ENCODE data around the gene AADAT. TPM values are rescaled to one million over a fixed set of nuclear protein-coding genes. Genes with fewer than 3 reads are reported as not detected.

Gene AADAT
- total and polyA plus RNA-seq, 2 of the 8 experiments (the other 6 are each of a cell fraction or from before 2014, with no cell fraction given): 6.1 to 7.7 TPM

DNA sequence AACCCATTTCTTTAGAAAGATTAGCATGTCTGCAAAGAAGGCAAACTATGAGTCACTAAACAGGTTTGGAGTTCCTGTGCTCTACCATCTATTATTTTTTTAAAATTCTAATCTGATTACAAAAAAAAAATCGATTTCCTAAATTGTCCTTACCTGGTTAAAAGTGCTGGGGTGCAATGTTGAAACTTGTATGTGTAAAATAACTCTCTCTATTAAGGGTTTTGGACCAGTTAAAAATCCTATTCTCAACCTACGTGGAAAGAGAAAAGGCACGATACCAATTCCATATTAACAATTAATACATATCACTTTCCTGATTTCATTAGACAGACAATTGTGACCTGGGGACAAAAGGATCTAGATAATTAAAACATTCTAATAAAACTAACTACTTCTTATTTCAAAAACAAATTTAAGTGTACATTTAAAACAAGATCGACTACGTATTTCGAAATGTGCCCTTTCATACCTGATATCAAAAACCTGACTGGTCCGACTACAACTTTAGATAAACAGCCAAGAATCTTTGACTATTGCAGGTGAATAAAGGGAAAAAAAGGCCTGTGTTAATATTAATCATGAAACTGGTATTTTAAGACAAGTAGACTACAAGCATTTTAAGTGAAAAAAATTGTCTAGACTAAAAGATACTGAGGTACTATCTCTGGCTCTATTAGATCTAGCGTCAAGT, 21.2 kb downstream of the AADAT start:
- no peak overlapping the region for H2BK12ac ChIP-seq (ENCODE audit: low read depth, low read length)
- no peaks in the 10 kb centered on the region for H3K4me1 ChIP-seq (replicated peaks in 1 of 4; ENCODE audit: control insufficient read depth in 3 of 4, insufficient read depth in 4 of 4, low read length in 3 of 4)
- no peaks in the 10 kb centered on the region for H3K27me3 ChIP-seq (replicated peaks in 1 of 4; ENCODE audit: control insufficient read depth in 3 of 4, extremely low read depth in 1 of 4, insufficient read depth in 3 of 4, low read length in 3 of 4)
- H3K23ac ChIP-seq (ENCODE audit: insufficient read length): no peak overlapping the region
- H4K20me1 ChIP-seq (replicated peaks in 1 of 2; ENCODE audit: control insufficient read depth in 1 of 2, insufficient read depth in 2 of 2, low read length in 2 of 2): peaks cover 0 to 3% of the 10 kb centered on the region in 2 experiments
- H4K5ac ChIP-seq (ENCODE audit: insufficient read length, low read depth, low read length): no peak overlapping the region
- DNase-seq (ENCODE audit: low read depth in 1 of 2, low spot score in 2 of 2): no peak
- no peak overlapping the region for H3K56ac ChIP-seq (replicated peaks; ENCODE audit: insufficient read length, low read depth, low read length)
- no peak overlapping the region for H3K14ac ChIP-seq (ENCODE audit: insufficient read length)
- no peak overlapping the region for H3K4me3 ChIP-seq (ENCODE audit: extremely low read depth in 1 of 4, insufficient read depth in 2 of 4, low read depth in 3 of 4, low read length in 4 of 4)
- no peaks in the 10 kb centered on the region for H3K23me2 ChIP-seq (ENCODE audit: low read depth, low read length)
- POLR2A ChIA-PET (ENCODE audit: partially characterized antibody): no interaction called here
- no peaks in the 10 kb centered on the region for H3K79me2 ChIP-seq (ENCODE audit: control insufficient read depth in 1 of 2, insufficient read depth in 2 of 2, low read length in 2 of 2)
- no peaks in the 10 kb centered on the region for H3K9me3 ChIP-seq (ENCODE audit: insufficient read depth in 2 of 2, low read depth in 1 of 2, low read length in 1 of 2)
- no peak for FAIRE-seq
- CTCF ChIA-PET (ENCODE audit: partially characterized antibody): no interaction called here
- WGBS, 2 experiments (ENCODE audit: extremely low coverage in 1 of 2, insufficient coverage in 1 of 2, insufficient read length in 1 of 2, insufficient replicate concordance in 2 of 2, low coverage in 1 of 2, low lambda C conversion rate in 2 of 2, missing lambda C conversion rate in 1 of 2): 96% methylated on average over 8 of the region's 8 CpGs; no CpG with 5 or more reads in 1 of the 2 experiments
- H3K9ac ChIP-seq (replicated peaks in 1 of 4; ENCODE audit: extremely low read depth in 1 of 4, low read depth in 3 of 4, low read length in 3 of 4): no peak overlapping the region
- no peak overlapping the region for H2BK15ac ChIP-seq (ENCODE audit: low read length)
- no peak overlapping the region for H2BK120ac ChIP-seq (replicated peaks; ENCODE audit: low read depth, low read length)
- no peak overlapping the region for H3K4me2 ChIP-seq (ENCODE audit: insufficient read depth in 1 of 2, low read depth in 2 of 2, low read length in 2 of 2)
- H3K79me1 ChIP-seq (ENCODE audit: low read depth, low read length): no peaks in the 10 kb centered on the region
- TF ChIP-seq ASH2L (IDR thresholded peaks at IDR 0.05; ENCODE audit: low read length): no peak
- no peak for TF ChIP-seq SIRT6 (IDR thresholded peaks at IDR 0.05; ENCODE audit: low read length)
- no peak for TF ChIP-seq ZNF274 (IDR thresholded peaks at IDR 0.05; ENCODE audit: borderline replicate concordance, extremely low read depth, low read length)
- no peak for TF ChIP-seq NRF1 (IDR thresholded peaks at IDR 0.05; ENCODE audit: low read depth, low read length)
- TF ChIP-seq HDAC6 (IDR thresholded peaks at IDR 0.05; ENCODE audit: low read depth, low read length): no peak
- no peak for TF ChIP-seq JUND (IDR thresholded peaks at IDR 0.05; ENCODE audit: low read length)
- TF ChIP-seq POLR2AphosphoS5 (IDR thresholded peaks at IDR 0.05; ENCODE audit: low read depth, low read length): no peak
- H2AK5ac ChIP-seq (ENCODE audit: low read depth, low read length): no peak overlapping the region
- H3K4ac ChIP-seq (replicated peaks; ENCODE audit: insufficient read length, low read depth, low read length): no peak overlapping the region
- peaks cover 0 to 17% (median 5%) of the 10 kb centered on the region in 4 experiments; a peak in 4 of 8 replicates for H3K36me3 ChIP-seq (ENCODE audit: control insufficient read depth in 2 of 4, insufficient read depth in 4 of 4, low read length in 3 of 4)
- no peak overlapping the region for H2AFZ ChIP-seq (ENCODE audit: low read length)
- H3K27ac ChIP-seq (ENCODE audit: low read depth, low read length): no peak overlapping the region
- no peak overlapping the region for H2BK20ac ChIP-seq (ENCODE audit: low read length)
- H4K8ac ChIP-seq (ENCODE audit: extremely low read depth, insufficient read depth, low read length): no peak overlapping the region
- H2BK5ac ChIP-seq (ENCODE audit: low read depth, low read length): no peak overlapping the region
- no peak overlapping the region for H4K91ac ChIP-seq (replicated peaks; ENCODE audit: insufficient read length, low read length)
- H3K18ac ChIP-seq (ENCODE audit: extremely low read depth, low read length): no peak overlapping the region

Data from H1 (cell line).